ENCODE data around the gene STAP2.

- TF ChIP-seq CTCF (IDR thresholded peaks at IDR 0.05): no peak
- TF ChIP-seq POLR2AphosphoS5 (IDR thresholded peaks at IDR 0.05): no peak
Observed at GRCh38 chr19:4373013-4373367, 34.4 kb upstream of the STAP2 start.

Data from breast epithelium (tissue), 3 donors.